ENCODE results near the gene FIBP. TPM values are rescaled to one million over a fixed set of nuclear protein-coding genes. Genes with fewer than 3 reads are reported as not detected.
A peak's percentile ranks its signal among the peaks of the same experiment; 100 is the strongest.

FIBP gene
- total and polyA plus RNA-seq, 2 of the 8 experiments (the other 6 are each of a cell fraction or from before 2014, with no cell fraction given) = 74.3 to 173 TPM

- no peak overlapping the region for H2BK120ac ChIP-seq (replicated peaks; ENCODE audit: low read depth, low read length)
- H3K27me3 ChIP-seq (replicated peaks in 1 of 4; ENCODE audit: control insufficient read depth in 3 of 4, extremely low read depth in 1 of 4, insufficient read depth in 3 of 4, low read length in 3 of 4) = peaks cover 15 to 41% (median 36%) of the 10 kb centered on the region in 4 experiments
- ChIA-PET CTCF (ENCODE audit: partially characterized antibody) (interaction anchor here (0.9 to 9.7 kb wide), 9 partner anchors 7 to 91 kb away, joined by 3 to 150 read pairs (median 6); partner anchors contain the start of genes CCDC85B, FIBP and MUS81), POLR2A (ENCODE audit: partially characterized antibody) (interaction anchor here (0.6 to 2.6 kb wide), 8 partner anchors 9 to 47 kb away, joined by 3 to 18 read pairs (median 4); partner anchors contain the start of genes CCDC85B and FIBP)
- no peak overlapping the region for H3K27ac ChIP-seq (ENCODE audit: low read depth, low read length)
- no peak for TF ChIP-seq SP2 (IDR thresholded peaks at IDR 0.05; ENCODE audit: low read length)
- TF ChIP-seq TCF12 (IDR thresholded peaks at IDR 0.05; ENCODE audit: low read depth, low read length) = no peak
- no peak for TF ChIP-seq RXRA (IDR thresholded peaks at IDR 0.05; ENCODE audit: insufficient read depth, low read depth, low read length)
- no peak for TF ChIP-seq CTCF (IDR thresholded peaks at IDR 0.05; ENCODE audit: control extremely low read depth in 1 of 3, insufficient read depth in 1 of 3, low read depth in 1 of 3, low read length in 3 of 3)
- H3K79me1 ChIP-seq (ENCODE audit: low read depth, low read length) = no peaks in the 10 kb centered on the region; the same call in 1 of the 2 replicates
- no peak overlapping the region for H3K9ac ChIP-seq (replicated peaks in 1 of 4; ENCODE audit: extremely low read depth in 1 of 4, low read depth in 3 of 4, low read length in 3 of 4)
- H4K5ac ChIP-seq (ENCODE audit: insufficient read length, low read depth, low read length) = no peak overlapping the region
- no peaks in the 10 kb centered on the region for H3K36me3 ChIP-seq (ENCODE audit: control insufficient read depth in 2 of 4, insufficient read depth in 4 of 4, low read length in 3 of 4)
- H2BK20ac ChIP-seq (ENCODE audit: low read length) = no peak overlapping the region
- no peak overlapping the region for H2AK5ac ChIP-seq (ENCODE audit: low read depth, low read length)
- no peak overlapping the region for H4K8ac ChIP-seq (ENCODE audit: extremely low read depth, insufficient read depth, low read length)
- peak overlapping the region in 1 of 4 experiments; percentile 71; a peak in 2 of 8 replicates for H3K4me3 ChIP-seq (ENCODE audit: extremely low read depth in 1 of 4, insufficient read depth in 2 of 4, low read depth in 3 of 4, low read length in 4 of 4)
- no peak overlapping the region for H3K14ac ChIP-seq (ENCODE audit: insufficient read length)
- H3K79me2 ChIP-seq (ENCODE audit: control insufficient read depth in 1 of 2, insufficient read depth in 2 of 2, low read length in 2 of 2) = no peaks in the 10 kb centered on the region
- no peak overlapping the region for H2AFZ ChIP-seq (ENCODE audit: low read length)
- no peaks in the 10 kb centered on the region for H3K9me3 ChIP-seq (ENCODE audit: insufficient read depth in 2 of 2, low read depth in 1 of 2, low read length in 1 of 2)
- H2BK12ac ChIP-seq (ENCODE audit: low read depth, low read length) = no peak overlapping the region
- H2BK15ac ChIP-seq (ENCODE audit: low read length) = no peak overlapping the region
- DNase-seq (ENCODE audit: low read depth in 1 of 2, low spot score in 2 of 2) = no peak
- no peak overlapping the region for H3K4ac ChIP-seq (replicated peaks; ENCODE audit: insufficient read length, low read depth, low read length)
- 70% methylated on average over 11 of the region's 11 CpGs; no CpG with 5 or more reads in 1 of the 2 experiments for WGBS, 2 experiments (ENCODE audit: extremely low coverage in 1 of 2, insufficient coverage in 1 of 2, insufficient read length in 1 of 2, insufficient replicate concordance in 2 of 2, low coverage in 1 of 2, low lambda C conversion rate in 2 of 2, missing lambda C conversion rate in 1 of 2)
- H3K18ac ChIP-seq (ENCODE audit: extremely low read depth, low read length) = no peak overlapping the region
- H3K56ac ChIP-seq (replicated peaks; ENCODE audit: insufficient read length, low read depth, low read length) = no peak overlapping the region
- peaks cover 3 to 11% (median 8%) of the 10 kb centered on the region in 4 experiments; a peak in 6 of 7 replicates for H3K4me1 ChIP-seq (replicated peaks in 1 of 4; ENCODE audit: control insufficient read depth in 3 of 4, insufficient read depth in 4 of 4, low read length in 3 of 4)
- H4K20me1 ChIP-seq (replicated peaks in 1 of 2; ENCODE audit: control insufficient read depth in 1 of 2, insufficient read depth in 2 of 2, low read length in 2 of 2) = peaks cover 0 to 4% of the 10 kb centered on the region in 2 experiments
- H3K23ac ChIP-seq (ENCODE audit: insufficient read length) = no peak overlapping the region
- FAIRE-seq = no peak
- H4K91ac ChIP-seq (replicated peaks; ENCODE audit: insufficient read length, low read length) = no peak overlapping the region
- peaks cover 9% of the 10 kb centered on the region; the same call in 1 of the 2 replicates for H3K23me2 ChIP-seq (ENCODE audit: low read depth, low read length)
- H2BK5ac ChIP-seq (ENCODE audit: low read depth, low read length) = no peak overlapping the region
- peak overlapping the region; percentile 78 to 89; a peak in 3 of 4 replicates for H3K4me2 ChIP-seq (ENCODE audit: insufficient read depth in 1 of 2, low read depth in 2 of 2, low read length in 2 of 2)
Observed at GRCh38 chr11:65900899-65901180, 12.6 kb upstream of the FIBP start.
